ENCODE data around the gene ADM2. TPM values are rescaled to one million over a fixed set of nuclear protein-coding genes. Genes with fewer than 3 reads are reported as not detected.

ADM2 gene
- total RNA-seq, 1 experiment from 2014 or later = 11.9 TPM

DNA sequence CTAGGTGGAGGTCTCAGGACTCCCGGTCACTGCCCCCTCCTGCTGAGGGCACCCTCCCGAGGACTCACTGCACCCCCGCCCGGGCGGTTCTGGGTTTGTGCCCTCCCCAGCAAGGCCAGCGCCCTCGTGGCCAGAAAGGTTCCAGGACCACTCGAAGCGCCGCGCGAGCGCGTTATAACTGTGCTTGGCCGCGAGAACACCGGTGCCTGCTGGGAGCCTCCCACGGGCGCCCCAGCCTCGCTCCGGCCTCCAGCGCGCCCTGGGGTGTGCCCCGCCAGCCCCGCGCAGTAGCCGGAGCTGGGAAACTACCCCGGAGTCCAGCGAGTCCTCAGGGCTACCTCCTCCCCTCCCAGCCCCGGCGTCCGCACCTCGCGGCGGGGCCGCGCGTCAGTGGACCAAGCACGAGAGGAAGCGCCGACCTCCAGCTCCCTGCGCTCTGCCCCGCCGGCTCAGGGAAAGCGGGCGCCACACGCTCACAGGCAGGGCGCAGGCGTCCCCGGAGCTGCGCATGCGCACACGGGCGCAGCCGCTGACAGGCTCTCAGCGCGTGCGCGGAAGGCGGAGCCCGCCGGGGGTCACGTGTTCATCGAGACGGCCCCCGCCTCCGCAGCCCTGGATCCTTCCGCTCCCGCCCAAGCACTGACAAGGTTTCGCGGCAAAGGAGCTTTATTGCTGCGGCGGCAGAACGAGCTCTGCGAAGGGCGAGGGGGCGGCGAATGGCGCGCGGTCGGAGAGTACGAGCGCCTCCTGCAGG is 43.9 kb downstream of the ADM2 start, which contains the start of gene SCO2:
TSS of gene SCO2 (minus strand) at position 495 of the 754 bp plus-strand sequence. CDS start 1,187 bp downstream, outside the sequence.
- H4K91ac ChIP-seq (ENCODE audit: insufficient read length, low read depth, low read length) = no peak within 1 kb of the TSS
- Mint-ChIP-seq H3K27ac (peak within 1 kb of the TSS in 2 of 3 experiments; percentile 49 to 80; a peak in 2 of 7 replicates), H3K9me3 (no peaks in the 10 kb centered on the region; a peak in 1 of 5 replicates), H3K36me3 (ENCODE audit: insufficient read depth in 1 of 3, low read depth in 3 of 3) (peaks cover 2 to 28% (median 18%) of the 10 kb centered on the region in 3 experiments; a peak in 5 of 7 replicates), H3K4me1 (peaks cover 11 to 15% of the 10 kb centered on the region in 2 experiments), H3K4me3 (peak within 1 kb of the TSS; percentile 82 to 88), H3K27me3 (ENCODE audit: low read depth) (peaks cover 35% of the 10 kb centered on the region)
- no peaks in the 10 kb centered on the region for H3K79me1 ChIP-seq (ENCODE audit: insufficient read depth, low read depth, low read length, poor library complexity, severe bottlenecking)
- no peaks in the 10 kb centered on the region for H3K79me2 ChIP-seq (ENCODE audit: insufficient read depth, low read length)
- H3K9me3 ChIP-seq (ENCODE audit: control insufficient read depth, low read depth, low read length) = no peaks in the 10 kb centered on the region
- H3K23ac ChIP-seq (ENCODE audit: insufficient read length, low read depth, low read length) = no peak within 1 kb of the TSS
- peaks cover 3% of the 10 kb centered on the region; the same call in 1 of the 2 replicates for H3K4me1 ChIP-seq (ENCODE audit: insufficient read depth, low read length)
- WGBS (ENCODE audit: extremely low coverage, insufficient read length, low lambda C conversion rate) = no CpG with 5 or more reads among the region's 84 CpGs
- H3K27ac ChIP-seq (ENCODE audit: insufficient read length, low read depth, low read length) = no peak within 1 kb of the TSS
- no peak within 1 kb of the TSS for H4K8ac ChIP-seq (replicated peaks; ENCODE audit: insufficient read length, low read depth, low read length)
- peak within 1 kb of the TSS; percentile 70 for H3K4me2 ChIP-seq (ENCODE audit: insufficient read depth, insufficient read length, low read length)
- peaks cover 21% of the 10 kb centered on the region; the same call in 1 of the 2 replicates for H3K27me3 ChIP-seq (ENCODE audit: insufficient read depth, low read length)
- H2AFZ ChIP-seq (ENCODE audit: low read length) = no peak within 1 kb of the TSS
- H3K56ac ChIP-seq (ENCODE audit: insufficient read length, low read depth, low read length) = no peak within 1 kb of the TSS
- no peak within 1 kb of the TSS for H2BK12ac ChIP-seq (ENCODE audit: insufficient read length, low read depth, low read length)
- peak within 1 kb of the TSS; percentile 18 for H3K14ac ChIP-seq (ENCODE audit: insufficient read depth, low read length)
- no peak within 1 kb of the TSS for H2AK5ac ChIP-seq (ENCODE audit: insufficient read length, low read length)
- no peak within 1 kb of the TSS for H3K18ac ChIP-seq (ENCODE audit: insufficient read length, low read depth, low read length)
- no peak within 1 kb of the TSS for H2BK20ac ChIP-seq (ENCODE audit: low read depth, low read length, poor library complexity, severe bottlenecking)
- no peak within 1 kb of the TSS for H3T11ph ChIP-seq (ENCODE audit: low read length)
- H2BK120ac ChIP-seq (ENCODE audit: low read depth, low read length, poor library complexity, severe bottlenecking) = no peak within 1 kb of the TSS
- H4K20me1 ChIP-seq (ENCODE audit: control insufficient read depth, insufficient read depth, insufficient read length) = no peaks in the 10 kb centered on the region
- H2BK15ac ChIP-seq (ENCODE audit: low read depth, low read length) = no peak within 1 kb of the TSS
- no peak within 1 kb of the TSS for H3K4ac ChIP-seq (ENCODE audit: low read depth, low read length)
- H3K23me2 ChIP-seq (ENCODE audit: insufficient read length, low read depth, low read length, poor library complexity, severe bottlenecking) = peaks cover 4% of the 10 kb centered on the region
- TF ChIP-seq, protein P1, sequence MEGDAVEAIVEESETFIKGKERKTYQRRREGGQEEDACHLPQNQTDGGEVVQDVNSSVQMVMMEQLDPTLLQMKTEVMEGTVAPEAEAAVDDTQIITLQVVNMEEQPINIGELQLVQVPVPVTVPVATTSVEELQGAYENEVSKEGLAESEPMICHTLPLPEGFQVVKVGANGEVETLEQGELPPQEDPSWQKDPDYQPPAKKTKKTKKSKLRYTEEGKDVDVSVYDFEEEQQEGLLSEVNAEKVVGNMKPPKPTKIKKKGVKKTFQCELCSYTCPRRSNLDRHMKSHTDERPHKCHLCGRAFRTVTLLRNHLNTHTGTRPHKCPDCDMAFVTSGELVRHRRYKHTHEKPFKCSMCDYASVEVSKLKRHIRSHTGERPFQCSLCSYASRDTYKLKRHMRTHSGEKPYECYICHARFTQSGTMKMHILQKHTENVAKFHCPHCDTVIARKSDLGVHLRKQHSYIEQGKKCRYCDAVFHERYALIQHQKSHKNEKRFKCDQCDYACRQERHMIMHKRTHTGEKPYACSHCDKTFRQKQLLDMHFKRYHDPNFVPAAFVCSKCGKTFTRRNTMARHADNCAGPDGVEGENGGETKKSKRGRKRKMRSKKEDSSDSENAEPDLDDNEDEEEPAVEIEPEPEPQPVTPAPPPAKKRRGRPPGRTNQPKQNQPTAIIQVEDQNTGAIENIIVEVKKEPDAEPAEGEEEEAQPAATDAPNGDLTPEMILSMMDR (conservative IDR thresholded peaks at IDR 0.05) = peak; percentile 61
- peak within 1 kb of the TSS; percentile 34 for H3K9ac ChIP-seq (ENCODE audit: extremely low read depth, insufficient read length, low read length)
- H4K5ac ChIP-seq (ENCODE audit: insufficient read length, low read depth, low read length) = no peak within 1 kb of the TSS
- peak; percentile 94 for DNase-seq
- no peak within 1 kb of the TSS for H2BK5ac ChIP-seq (ENCODE audit: insufficient read length, low read length)
